Measurements from ENCODE around the gene HEMGN.

GRCh38 chr9:97984188-97985057 lies 46.5 kb upstream of the HEMGN start:
- TF ChIP-seq GATA2 (IDR thresholded peaks at IDR 0.05; ENCODE audit: low read depth, low read length) (no peak), GATA3 (IDR thresholded peaks at IDR 0.05; ENCODE audit: low read depth, low read length) (no peak)
